HG02840 (cell line): ENCODE results near the gene CASP14.
"Not testable (repeated sequence)": the region's sequence is repeated elsewhere in the genome, so short reads cannot be mapped to it uniquely, and the experiment has no call there.

Experiments used
- ATAC-seq: cut with Tn5 transposase; IDR thresholded peaks from one replicate; pipeline ENCODE4 v1.9.1; 2021; ENCODE audit warnings: mild to moderate bottlenecking, moderate library complexity, moderate number of reproducible peaks; ENCODE audit not compliant: unreplicated experiment, low FRiP score

CASP14 gene

GRCh38 chr19:15048885-15049541 lies at the start of gene CASP14:
Gene CASP14 (plus strand): TSS chr19:15049480. CDS start chr19:15052252, 2,772 bp downstream.
- no peak for ATAC-seq

- ATAC-seq: no peak
These were observed 41.0 kb upstream of the CASP14 start for GRCh38 chr19:15008308-15008707.

- ATAC-seq: no peak
These were observed 38.6 kb upstream of the CASP14 start for GRCh38 chr19:15010501-15011300.

GRCh38 chr19:15014579-15014978 lies 34.7 kb upstream of the CASP14 start:
- no peak for ATAC-seq

GRCh38 chr19:15015946-15016542 lies 33.2 kb upstream of the CASP14 start:
- ATAC-seq: no peak

- ATAC-seq: not testable (repeated sequence)
These were observed 30.4 kb upstream of the CASP14 start for GRCh38 chr19:15018836-15019235.

- ATAC-seq: no peak
These were observed 27.8 kb upstream of the CASP14 start for GRCh38 chr19:15021286-15022007.

- ATAC-seq: no peak
These were observed 26.5 kb upstream of the CASP14 start for GRCh38 chr19:15022752-15023151.

GRCh38 chr19:15025217-15025616 lies 24.1 kb upstream of the CASP14 start:
- no peak for ATAC-seq

- ATAC-seq: no peak
These were observed 20.8 kb upstream of the CASP14 start for GRCh38 chr19:15028490-15028889.

- no peak for ATAC-seq
These were observed 17.6 kb upstream of the CASP14 start for GRCh38 chr19:15031675-15032074.

- no peak for ATAC-seq
These were observed 13.4 kb upstream of the CASP14 start for GRCh38 chr19:15035795-15036311.

GRCh38 chr19:15037586-15037985 lies 11.7 kb upstream of the CASP14 start:
- ATAC-seq: no peak

GRCh38 chr19:15038294-15038693 lies 11.0 kb upstream of the CASP14 start:
- no peak for ATAC-seq

GRCh38 chr19:15042003-15042402 lies 7.3 kb upstream of the CASP14 start:
- no peak for ATAC-seq

GRCh38 chr19:15042826-15043225 lies 6.5 kb upstream of the CASP14 start:
- no peak for ATAC-seq

- no peak for ATAC-seq
These were observed 3.8 kb upstream of the CASP14 start for GRCh38 chr19:15045506-15045905.

GRCh38 chr19:15047680-15048079 lies 1.6 kb upstream of the CASP14 start:
- ATAC-seq: no peak

GRCh38 chr19:15048128-15048527 lies 1.2 kb upstream of the CASP14 start:
- no peak for ATAC-seq

GRCh38 chr19:15050639-15051038 lies 1.4 kb downstream of the CASP14 start:
- ATAC-seq: no peak

- no peak for ATAC-seq
These were observed 12.8 kb downstream of the CASP14 start for GRCh38 chr19:15062036-15062435.
